HFFc6 (cell line): Measurements from ENCODE around the gene HHAT. TPM values are rescaled to one million over a fixed set of nuclear protein-coding genes. Genes with fewer than 3 reads are reported as not detected.

Source experiments
- DNase-seq: peaks from one replicate; pipeline ENCODE4 v3.0.0-alpha.2; 2018
- H3K27ac Mint-ChIP-seq: 2 replicates; pipeline ENCODE4 v1.8.0; 2020; ENCODE audit warnings: mild to moderate bottlenecking, mixed read lengths
- H3K27me3 Mint-ChIP-seq: 2 replicates; pipeline ENCODE4 v1.8.0; 2021; ENCODE audit warnings: mild to moderate bottlenecking, moderate library complexity, mixed read lengths; ENCODE audit not compliant: insufficient read depth
- H3K36me3 Mint-ChIP-seq: 2 replicates; pipeline ENCODE4 v1.8.0; 2021; ENCODE audit warnings: low read depth, mixed read lengths
- H3K4me1 Mint-ChIP-seq: 2 replicates; pipeline ENCODE4 v1.8.0; 2020; ENCODE audit warnings: low read depth, mixed read lengths
- H3K4me3 Mint-ChIP-seq: 2 replicates; pipeline ENCODE4 v1.8.0; 2020; ENCODE audit warnings: mild to moderate bottlenecking, moderate library complexity, mixed read lengths
- H3K9me3 Mint-ChIP-seq: 2 replicates; pipeline ENCODE4 v1.8.0; 2020; ENCODE audit warnings: mild to moderate bottlenecking, mixed read lengths
- CTCF ChIP-seq: fragments of 200-600 bp; sonication (generic); IDR thresholded peaks from 2 replicates; pipeline ENCODE4 v1.5.0; 2021; ENCODE audit warnings: antibody characterized with exemption, mild to moderate bottlenecking
- total RNA-seq, 6 experiments: library from RNA; stranded (reverse); fragmentation: NEBNext Ultra II Directional; extraction: Animal tissue kit (Norgen Biotek cat#: 25700); gene quantifications; 2 replicates in 1 of 6; 3 replicates in 5 of 6; pipeline ENCODE4 v1.2.3, GENCODE V29; 2021

HHAT gene
- total RNA-seq, 6 experiments from 2014 or later, result 2.8 to 3.9 (median 3.2) TPM

- no peak overlapping the region for H3K27ac Mint-ChIP-seq
- H3K9me3 Mint-ChIP-seq, result peaks cover 6% of the 10 kb centered on the region
- H3K4me1 Mint-ChIP-seq, result peaks cover 28% of the 10 kb centered on the region
- H3K4me3 Mint-ChIP-seq, result no peak overlapping the region
- H3K27me3 Mint-ChIP-seq, result no peaks in the 10 kb centered on the region
- DNase-seq, result no peak
- 0 out of 2 replicates have a peak, but pooled peaks cover 4% of the 10 kb centered on the region for H3K36me3 Mint-ChIP-seq
- no peak for TF ChIP-seq CTCF
Observed at GRCh38 chr1:210325026-210325670, 3.6 kb upstream of the HHAT start.

- peaks cover 24% of the 10 kb centered on the region for H3K4me1 Mint-ChIP-seq
- DNase-seq, result no peak
- no peaks in the 10 kb centered on the region for H3K27me3 Mint-ChIP-seq
- H3K27ac Mint-ChIP-seq, result peak overlapping the region; percentile 96
- no peak for TF ChIP-seq CTCF
- 0 out of 2 replicates have a peak, but pooled peaks cover 4% of the 10 kb centered on the region for H3K36me3 Mint-ChIP-seq
- H3K4me3 Mint-ChIP-seq, result peak overlapping the region; percentile 97
- peaks cover 6% of the 10 kb centered on the region for H3K9me3 Mint-ChIP-seq
Observed at GRCh38 chr1:210328032-210328745, 513 bp upstream of the HHAT start.

GRCh38 chr1:210330279-210330866 is 1.7 kb downstream of the HHAT start:
- peaks cover 3% of the 10 kb centered on the region for H3K9me3 Mint-ChIP-seq
- H3K27me3 Mint-ChIP-seq, result no peaks in the 10 kb centered on the region
- H3K4me1 Mint-ChIP-seq, result peaks cover 24% of the 10 kb centered on the region
- H3K36me3 Mint-ChIP-seq, result no peaks in the 10 kb centered on the region
- DNase-seq, result no peak
- peak overlapping the region; percentile 97 for H3K4me3 Mint-ChIP-seq
- H3K27ac Mint-ChIP-seq, result 0 out of 2 replicates have a peak overlapping the region, but pooled peaks have one; percentile 8
- no peak for TF ChIP-seq CTCF

GRCh38 chr1:210332233-210332632 is 3.5 kb downstream of the HHAT start:
- H3K9me3 Mint-ChIP-seq, result no peaks in the 10 kb centered on the region
- TF ChIP-seq CTCF, result no peak
- H3K4me3 Mint-ChIP-seq, result no peak overlapping the region
- peaks cover 24% of the 10 kb centered on the region for H3K4me1 Mint-ChIP-seq
- DNase-seq, result no peak
- no peak overlapping the region for H3K27ac Mint-ChIP-seq
- no peaks in the 10 kb centered on the region for H3K36me3 Mint-ChIP-seq
- no peaks in the 10 kb centered on the region for H3K27me3 Mint-ChIP-seq

- TF ChIP-seq CTCF, result no peak
- Mint-ChIP-seq H3K27ac (no peak overlapping the region), H3K9me3 (no peaks in the 10 kb centered on the region), H3K27me3 (no peaks in the 10 kb centered on the region), H3K4me3 (no peak overlapping the region), H3K4me1 (peaks cover 22% of the 10 kb centered on the region), H3K36me3 (no peaks in the 10 kb centered on the region)
- DNase-seq, result no peak
Observed at GRCh38 chr1:210332719-210333398, 4.2 kb downstream of the HHAT start.
